Breast epithelium (tissue), 4 donors: ENCODE data around the gene NR6A1. TPM values are rescaled to one million over a fixed set of nuclear protein-coding genes. Genes with fewer than 3 reads are reported as not detected.

ENCODE experiments used
- DNase-seq, 2 donors: peaks; one replicate each; pipeline ENCODE4 v3.0.0-alpha.2; 2019; ENCODE audit warnings: low spot score in 2 of 2
- H3K27ac ChIP-seq, 2 donors: fragments of 200-600 bp; sonication (generic) in 1 of 2; one replicate each; pipeline ENCODE4 v1.5.1; 2016 to 2019; ENCODE audit warnings: mild to moderate bottlenecking in 1 of 2
- H3K27me3 ChIP-seq, 2 donors: fragments of 200-600 bp; sonication (generic) in 1 of 2; one replicate each; pipeline versions ENCODE4 v1.5.1 to v1.6.0; 2017 to 2019; ENCODE audit warnings: control low read depth in 1 of 2, mild to moderate bottlenecking in 1 of 2
- H3K36me3 ChIP-seq: fragments of 200-600 bp; one replicate; pipeline ENCODE4 v1.5.1; 2019
- H3K4me1 ChIP-seq, 2 donors: fragments of 200-600 bp; sonication (generic); one replicate each; pipeline ENCODE4 v1.5.1; 2016 to 2019; ENCODE audit warnings: control low read depth in 1 of 2
- H3K4me3 ChIP-seq, 3 donors: fragments of 200-600 bp; sonication (generic); 1 replicate in 2 of 3; 2 replicates in 1 of 3; pipeline ENCODE4 v1.5.1; 2016 to 2019; ENCODE audit warnings: mild to moderate bottlenecking in 3 of 3, moderate library complexity in 2 of 3
- H3K9me3 ChIP-seq, 2 donors: fragments of 200-600 bp; sonication (generic) in 1 of 2; one replicate each; pipeline ENCODE4 v1.5.1; 2016 to 2019; ENCODE audit warnings: control low read depth in 1 of 2
- CTCF ChIP-seq, 3 donors: fragments of 450-650 bp; IDR thresholded peaks; one replicate each; pipeline ENCODE4 v1.5.1; 2016 to 2017; ENCODE audit warnings: antibody characterized with exemption in 3 of 3, mild to moderate bottlenecking in 3 of 3, moderate library complexity in 3 of 3
- POLR2A ChIP-seq: fragments of 450-650 bp; IDR thresholded peaks from one replicate; pipeline ENCODE4 v1.6.1; 2016; ENCODE audit warnings: antibody characterized with exemption, mild to moderate bottlenecking, moderate library complexity
- POLR2AphosphoS5 ChIP-seq, 3 donors: sonication (generic); formaldehyde crosslinking; IDR thresholded peaks; one replicate each; pipeline ENCODE4 v1.6.1; 2017; ENCODE audit warnings: antibody characterized with exemption in 3 of 3
- intact Hi-C: fragments of 100-400 bp; cut with DNase I; formaldehyde crosslinking; loops from one replicate; pipeline ENCODE4 v1.15.1; 2023; ENCODE audit warnings: low total_unique reads
- total RNA-seq, 3 donors: library from RNA; depleted of rRNA; stranded (reverse); fragments of >200 nt; gene quantifications; one replicate each; pipeline ENCODE4 v1.1.0, GENCODE V29; 2016

The NR6A1 gene
- total RNA-seq, 3 donors from 2014 or later, result 1.3 to 5.3 (median 3.9) TPM

- no peak overlapping the region for H3K4me3 ChIP-seq
- TF ChIP-seq POLR2A, result no peak
- no peak for TF ChIP-seq POLR2AphosphoS5 (IDR thresholded peaks at IDR 0.05)
- no peak for TF ChIP-seq CTCF (IDR thresholded peaks at IDR 0.05)
- peaks cover 0 to 3% of the 10 kb centered on the region in 2 donors for H3K27me3 ChIP-seq
- no peaks in the 10 kb centered on the region for H3K9me3 ChIP-seq
- no peak overlapping the region for H3K27ac ChIP-seq
- H3K4me1 ChIP-seq, result no peaks in the 10 kb centered on the region
- no peak for DNase-seq
- H3K36me3 ChIP-seq, result no peaks in the 10 kb centered on the region
- intact Hi-C loops, result loop anchor here (5.0 kb wide), 1 partner anchor 1998 kb away; no protein-coding TSS in a partner anchor
Observed at GRCh38 chr9:124470306-124470705, 300.8 kb downstream of the NR6A1 start.

GRCh38 chr9:124469011-124469832 lies 301.9 kb downstream of the NR6A1 start:
- no peak for DNase-seq
- no peaks in the 10 kb centered on the region for H3K27me3 ChIP-seq
- H3K36me3 ChIP-seq, result no peaks in the 10 kb centered on the region
- no peak overlapping the region for H3K27ac ChIP-seq
- H3K4me3 ChIP-seq, result no peak overlapping the region
- H3K9me3 ChIP-seq, result no peaks in the 10 kb centered on the region
- no peaks in the 10 kb centered on the region for H3K4me1 ChIP-seq
- intact Hi-C loops, result no loop called here
- TF ChIP-seq POLR2AphosphoS5 (IDR thresholded peaks at IDR 0.05) (no peak), POLR2A (no peak), CTCF (IDR thresholded peaks at IDR 0.05) (no peak)

DNA sequence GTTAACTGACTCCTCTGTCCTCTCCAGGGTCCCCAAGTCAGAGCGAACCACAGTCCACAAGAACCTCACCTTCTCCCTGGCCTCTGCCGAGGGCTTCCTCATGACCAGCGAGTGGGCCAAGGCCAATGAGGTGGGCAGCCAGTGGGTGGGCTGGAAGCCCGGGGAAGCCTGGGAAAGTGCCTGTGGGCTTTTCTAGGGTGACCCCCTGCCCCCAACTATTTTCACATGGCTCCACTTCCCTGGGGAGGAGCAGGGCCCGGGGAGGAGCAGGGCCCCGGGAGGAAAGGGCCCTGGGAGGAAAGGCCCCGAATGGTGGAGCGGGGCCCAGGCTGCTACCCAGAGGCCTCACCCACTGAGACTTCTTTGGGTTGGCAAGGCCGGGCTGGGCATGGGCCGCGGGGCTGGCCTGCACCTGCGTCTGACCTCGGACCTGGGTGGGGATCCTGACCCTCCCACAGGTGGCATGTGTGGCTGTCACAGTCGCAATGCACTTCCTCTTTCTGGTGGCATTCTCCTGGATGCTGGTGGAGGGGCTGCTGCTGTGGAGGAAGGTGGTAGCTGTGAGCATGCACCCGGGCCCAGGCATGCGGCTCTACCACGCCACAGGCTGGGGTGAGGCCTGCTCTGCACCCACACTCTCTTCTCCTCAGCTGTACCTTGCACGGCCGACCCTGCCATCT lies 302.9 kb downstream of the NR6A1 start:
- no peaks in the 10 kb centered on the region for H3K36me3 ChIP-seq
- no peak overlapping the region for H3K27ac ChIP-seq
- no peaks in the 10 kb centered on the region for H3K27me3 ChIP-seq
- no peaks in the 10 kb centered on the region for H3K4me1 ChIP-seq
- no peak for DNase-seq
- TF ChIP-seq CTCF (IDR thresholded peaks at IDR 0.05) (no peak), POLR2A (no peak), POLR2AphosphoS5 (IDR thresholded peaks at IDR 0.05) (no peak)
- intact Hi-C loops, result no loop called here
- no peak overlapping the region for H3K4me3 ChIP-seq
- H3K9me3 ChIP-seq, result peaks cover 0 to 4% of the 10 kb centered on the region in 2 donors

GRCh38 chr9:124467410-124468060 lies 303.6 kb downstream of the NR6A1 start:
- no peaks in the 10 kb centered on the region for H3K27me3 ChIP-seq
- intact Hi-C loops, result no loop called here
- H3K36me3 ChIP-seq, result no peaks in the 10 kb centered on the region
- peaks cover 0 to 6% of the 10 kb centered on the region in 2 donors for H3K9me3 ChIP-seq
- H3K27ac ChIP-seq, result no peak overlapping the region
- no peaks in the 10 kb centered on the region for H3K4me1 ChIP-seq
- H3K4me3 ChIP-seq, result no peak overlapping the region
- DNase-seq, result no peak
- TF ChIP-seq POLR2A, result no peak
- no peak for TF ChIP-seq POLR2AphosphoS5 (IDR thresholded peaks at IDR 0.05)
- no peak for TF ChIP-seq CTCF (IDR thresholded peaks at IDR 0.05)

Other genes with a start within 250 kb of the NR6A1 start
- gene OLFML2A, start 5.8 kb upstream of the NR6A1 start, total RNA-seq, result 10 to 100 TPM; 11.4 to 25.2 (median 11.4) TPM
- under 1 TPM in 1 of 3 donors, not detected in 2; 0.33 TPM for gene WDR38, start 82.1 kb upstream of the NR6A1 start, total RNA-seq
- 1,000 to 10,000 TPM; 2,475 to 3,579 (median 2,566) TPM for gene RPL35, start 90.6 kb upstream of the NR6A1 start, total RNA-seq
- gene ARPC5L, start 90.8 kb upstream of the NR6A1 start, total RNA-seq, result 10 to 100 TPM; 12.5 to 25.6 (median 22.0) TPM
- gene GOLGA1, start 169.8 kb upstream of the NR6A1 start, total RNA-seq, result 10 to 100 TPM; 20.6 to 23.0 (median 21.1) TPM